GM18502 (cell line): ENCODE results near the gene ISM1.
A peak's percentile ranks its signal among the peaks of the same experiment; 100 is the strongest.
"Not testable (repeated sequence)": the region's sequence is repeated elsewhere in the genome, so short reads cannot be mapped to it uniquely, and the experiment has no call there.

ENCODE experiments used
- ATAC-seq: cut with Tn5 transposase; IDR thresholded peaks from one replicate; pipeline ENCODE4 v1.9.1; 2021; ENCODE audit warnings: mild to moderate bottlenecking; ENCODE audit not compliant: unreplicated experiment, poor library complexity

ISM1 gene

DNA sequence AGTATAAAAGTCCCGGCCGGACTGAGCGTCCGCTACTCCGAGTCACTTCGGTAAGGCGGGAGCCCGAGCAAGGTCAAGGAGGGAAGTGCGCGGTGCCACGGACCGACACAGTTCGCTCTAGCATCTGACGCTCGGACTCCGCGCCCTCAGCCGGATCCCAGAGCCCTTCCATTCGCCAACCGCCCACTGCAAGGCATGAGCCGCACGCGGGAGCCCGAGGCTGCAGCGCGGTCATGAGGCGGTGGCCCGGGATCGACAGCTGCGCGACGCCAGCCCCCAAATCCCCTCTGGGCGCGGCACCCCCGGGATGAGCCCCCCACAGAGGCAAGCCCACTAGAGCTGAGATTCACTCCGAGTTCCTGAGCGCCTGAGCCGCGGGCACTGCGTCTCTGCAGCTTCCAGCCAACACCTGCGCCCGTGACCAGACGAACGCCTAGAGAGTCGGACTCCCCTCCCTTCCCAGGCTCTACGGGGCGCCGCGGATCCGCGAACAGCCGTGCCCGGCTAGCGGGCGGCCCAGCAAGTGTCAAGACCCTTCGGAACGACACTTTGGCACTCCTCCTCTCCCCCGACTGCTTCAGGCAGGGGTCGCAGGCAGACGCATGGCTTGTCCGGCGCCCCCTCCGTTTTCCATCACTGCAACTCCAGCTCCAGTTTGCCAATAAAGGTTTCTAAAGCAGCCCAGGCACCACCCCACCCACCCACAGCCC, 725 bp upstream of the ISM1 start:
- no peak for ATAC-seq

DNA sequence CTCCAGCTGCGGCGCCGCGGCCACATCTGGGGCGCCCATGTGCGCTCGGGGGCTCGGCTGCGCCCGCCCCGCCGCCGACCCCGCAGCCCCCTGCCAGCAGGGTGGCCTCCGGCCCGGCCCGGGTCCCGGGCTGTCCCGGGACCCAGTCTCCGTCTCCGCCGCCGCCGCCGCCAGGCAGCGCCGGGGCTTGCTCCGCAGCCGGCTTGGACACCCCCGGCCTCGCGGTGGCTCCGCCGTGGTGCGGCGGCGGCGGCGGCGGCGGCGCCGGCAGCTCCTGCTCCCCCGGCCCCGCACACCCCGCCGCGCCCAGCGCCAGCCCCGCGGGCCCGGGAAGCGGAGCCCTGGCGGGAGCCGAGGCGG, 219 bp downstream of the ISM1 start:
- peak; percentile 46 for ATAC-seq

DNA sequence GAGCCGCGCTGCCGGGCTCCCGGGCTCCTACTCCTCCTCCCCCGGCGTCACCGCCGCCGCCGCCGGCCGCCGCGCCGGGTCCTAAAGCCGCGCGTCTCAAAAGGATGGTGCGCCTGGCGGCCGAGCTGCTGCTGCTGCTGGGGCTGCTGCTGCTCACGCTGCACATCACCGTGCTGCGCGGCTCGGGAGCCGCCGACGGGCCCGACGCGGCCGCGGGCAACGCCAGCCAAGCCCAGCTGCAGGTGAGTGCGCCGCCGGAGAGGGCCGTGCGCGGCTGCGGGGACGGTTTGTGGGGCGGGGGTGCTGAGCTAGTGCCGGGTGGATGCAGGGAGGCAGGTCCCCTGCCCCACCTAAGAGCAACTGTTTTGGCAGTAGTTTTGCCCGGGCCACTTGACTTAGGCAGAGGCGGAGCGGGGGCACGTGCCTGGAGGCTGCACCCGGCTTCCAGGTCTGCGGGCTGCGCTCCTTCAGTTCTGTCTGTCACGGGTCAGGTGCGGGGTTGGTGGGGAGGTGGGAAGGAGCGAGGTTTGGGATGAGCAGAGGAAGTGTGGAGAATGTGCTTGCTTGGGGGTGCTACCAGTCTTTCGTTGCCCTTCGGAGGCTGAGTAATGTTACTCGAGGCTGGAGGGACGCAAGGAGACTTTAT, 722 bp downstream of the ISM1 start:
- peak; percentile 89 for ATAC-seq

DNA sequence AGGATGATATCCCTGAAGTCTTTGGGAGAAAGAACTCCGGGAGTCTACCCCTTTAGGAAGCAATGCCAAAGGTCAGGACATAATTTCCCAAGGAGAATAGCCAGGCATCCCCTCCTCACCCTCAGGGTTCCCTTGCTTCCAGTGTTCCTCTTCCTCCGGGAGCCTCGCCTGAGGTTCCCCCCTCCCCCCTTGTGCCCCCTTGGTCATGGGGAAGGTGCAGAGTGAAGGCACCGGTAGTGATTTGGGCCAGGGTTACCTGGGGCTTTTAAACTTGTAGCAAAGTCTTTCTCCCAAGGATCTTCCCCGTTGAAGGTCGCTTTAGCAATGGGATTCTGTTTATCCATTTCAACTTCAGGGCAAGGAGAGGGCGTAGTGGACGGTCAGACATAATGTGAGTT, 1.2 kb downstream of the ISM1 start:
- no peak for ATAC-seq

DNA sequence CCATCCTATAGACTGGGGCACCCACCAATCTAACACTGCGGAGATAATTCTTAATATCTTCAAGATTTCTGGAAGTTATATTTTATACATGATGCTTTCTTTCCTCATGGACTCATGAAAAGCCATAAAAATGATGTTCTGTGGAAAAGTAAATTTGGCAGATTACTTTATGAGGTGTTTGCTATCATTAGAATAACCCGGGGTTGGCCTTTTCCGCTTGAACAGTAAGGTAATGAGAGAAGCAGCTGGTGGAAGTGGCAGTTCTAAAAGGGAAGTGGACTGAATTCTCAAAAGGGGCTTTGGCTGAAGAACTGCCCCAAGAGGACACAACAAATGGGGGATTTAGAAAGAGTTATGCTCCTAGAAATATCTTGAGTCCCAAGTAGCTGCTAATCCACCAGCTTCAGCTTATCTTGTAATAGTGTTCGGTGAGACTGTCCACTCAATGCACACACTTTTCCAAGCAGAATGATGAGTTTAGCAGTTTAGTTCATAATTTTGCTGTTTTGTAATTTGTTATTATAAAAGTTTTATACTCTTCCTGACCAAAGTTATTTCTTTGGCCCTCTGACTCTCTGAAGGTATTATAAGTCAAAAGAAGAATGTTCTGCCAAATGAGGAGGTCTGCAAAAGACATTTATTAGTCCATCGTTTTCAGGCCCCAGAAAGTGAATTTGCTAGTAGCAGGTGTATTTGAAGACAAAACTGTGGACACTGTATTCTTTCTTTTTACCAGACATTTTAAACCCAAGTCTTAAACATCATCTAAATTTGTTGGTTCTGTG, 2.9 kb downstream of the ISM1 start:
- ATAC-seq: no peak

DNA sequence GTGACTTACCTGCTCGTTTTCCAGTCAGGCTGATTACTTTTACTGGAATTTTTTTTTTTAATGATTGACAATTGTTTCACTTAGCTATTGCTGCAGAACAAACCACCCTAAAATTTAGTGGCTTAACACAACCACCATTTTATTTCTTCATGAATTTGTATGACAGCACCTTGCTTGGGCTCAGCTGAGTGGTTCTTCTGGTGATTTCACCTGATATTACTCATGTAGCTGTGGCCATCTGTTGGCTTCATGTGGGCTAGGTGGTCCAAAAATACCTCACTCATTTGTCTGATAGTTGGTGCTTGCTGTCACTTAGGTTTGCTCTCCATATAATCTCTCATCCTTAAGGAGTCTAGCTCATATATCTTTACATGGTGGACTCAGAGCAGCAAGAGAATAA, 5.3 kb downstream of the ISM1 start:
- ATAC-seq: no peak

DNA sequence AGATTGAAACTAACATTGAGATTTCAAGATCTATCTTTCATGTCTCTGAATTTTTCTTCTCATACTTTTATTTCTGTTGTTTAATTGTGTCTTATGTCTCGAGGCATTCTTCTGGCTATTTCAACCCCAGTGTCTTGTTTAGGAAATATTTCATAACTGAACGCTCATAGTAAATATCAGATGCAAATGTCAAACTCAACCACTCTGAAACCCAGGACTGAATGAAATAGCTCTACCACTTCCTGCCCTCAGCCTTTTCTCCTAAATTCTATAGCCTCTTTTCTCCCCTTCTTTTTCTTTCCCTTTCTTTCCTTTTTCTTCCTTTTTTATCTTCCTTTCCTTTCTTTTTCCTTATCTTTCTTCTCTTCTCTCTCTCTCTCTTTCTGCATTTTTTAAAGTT, 7.7 kb downstream of the ISM1 start:
- ATAC-seq: no peak

DNA sequence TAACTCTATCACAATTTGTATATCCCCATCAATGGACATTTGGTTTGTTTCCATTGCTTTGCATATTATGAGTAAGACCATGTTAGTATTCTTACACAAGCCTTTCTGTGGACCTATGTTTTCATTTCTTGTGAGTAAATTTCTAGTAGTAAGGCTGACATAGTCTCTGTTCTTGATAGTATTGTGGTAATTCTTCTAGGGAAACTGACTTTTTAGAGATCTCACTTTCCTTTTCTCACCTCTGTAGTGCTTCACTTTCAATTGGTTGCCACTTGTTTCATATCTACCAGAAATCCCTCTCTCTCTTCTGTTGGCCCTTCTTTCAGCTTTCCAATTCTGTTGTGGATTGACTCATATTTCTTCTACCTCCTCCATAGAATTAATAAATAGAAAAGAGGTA, 8.5 kb downstream of the ISM1 start:
- ATAC-seq: peak; percentile 77

DNA sequence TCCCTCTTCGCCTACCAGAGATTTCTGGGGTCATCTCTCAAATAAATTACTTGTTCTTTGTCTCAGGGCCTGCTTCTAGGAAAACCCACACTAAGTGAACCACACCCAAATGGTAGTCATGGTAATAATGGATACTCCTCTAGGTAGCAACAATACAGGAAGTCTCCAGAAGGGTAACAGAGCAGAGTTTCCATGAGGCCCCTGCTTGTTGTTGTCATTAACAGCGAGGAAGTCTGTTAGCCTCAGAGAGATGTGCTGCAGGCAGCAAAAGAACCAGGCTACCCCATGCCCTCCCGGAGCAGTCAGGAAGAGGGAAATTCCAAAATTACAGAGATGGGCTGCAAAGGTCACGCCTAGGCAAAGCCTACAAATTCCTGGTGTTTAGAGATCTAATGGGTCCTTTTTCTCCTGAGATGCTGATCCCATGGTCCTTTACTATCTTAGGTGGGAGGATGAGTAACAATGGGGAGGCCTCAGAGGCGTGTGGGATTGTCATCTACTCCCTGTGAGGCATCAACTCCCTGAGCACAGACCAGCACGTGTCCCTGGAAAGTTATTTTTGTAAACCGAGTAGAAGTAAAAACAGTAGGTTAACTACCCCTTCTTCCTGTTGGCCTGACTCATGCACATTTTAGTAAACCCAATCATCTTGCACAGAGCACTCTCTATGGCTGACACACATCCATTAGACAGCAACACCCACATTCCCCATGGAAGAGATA, 10.1 kb downstream of the ISM1 start:
- no peak for ATAC-seq

DNA sequence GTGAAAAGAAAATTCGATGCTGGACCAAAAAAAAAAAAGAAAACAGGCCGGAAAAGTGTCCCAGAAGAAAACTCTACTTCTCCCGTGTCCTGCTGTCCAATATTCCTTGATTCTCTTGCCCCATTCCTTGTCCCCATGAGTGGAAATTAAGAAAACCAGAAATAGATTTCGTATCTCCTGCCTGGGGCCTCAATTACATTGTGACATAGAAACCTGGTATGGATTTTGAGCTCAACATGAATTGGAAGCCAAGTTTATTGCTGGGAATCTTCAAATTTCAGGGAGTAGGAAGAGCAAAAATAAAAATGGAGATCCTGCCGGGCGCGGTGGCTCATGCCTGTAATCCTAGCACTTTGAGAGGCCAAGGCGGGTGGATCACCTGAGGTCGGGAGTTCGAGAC, 11.9 kb downstream of the ISM1 start:
- ATAC-seq: no peak

DNA sequence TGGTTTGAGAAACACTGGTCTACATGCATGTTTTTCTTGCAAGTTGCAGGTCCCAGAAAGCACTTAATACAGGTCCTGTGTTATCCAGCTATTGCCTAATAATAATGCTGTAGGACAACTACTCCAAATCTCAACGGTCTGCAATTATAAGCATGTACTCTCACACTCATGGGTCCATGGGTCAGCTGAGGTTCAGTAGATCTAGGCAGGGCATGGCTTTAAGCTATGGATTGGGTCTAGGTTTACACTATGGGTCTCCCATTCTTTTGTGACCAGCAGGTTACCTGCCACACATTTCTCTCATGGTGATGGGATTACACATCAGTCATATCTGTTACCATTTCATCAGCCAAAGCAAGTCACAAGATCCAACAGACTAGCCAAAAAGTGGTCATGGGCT, 13.9 kb downstream of the ISM1 start:
- ATAC-seq: no peak

DNA sequence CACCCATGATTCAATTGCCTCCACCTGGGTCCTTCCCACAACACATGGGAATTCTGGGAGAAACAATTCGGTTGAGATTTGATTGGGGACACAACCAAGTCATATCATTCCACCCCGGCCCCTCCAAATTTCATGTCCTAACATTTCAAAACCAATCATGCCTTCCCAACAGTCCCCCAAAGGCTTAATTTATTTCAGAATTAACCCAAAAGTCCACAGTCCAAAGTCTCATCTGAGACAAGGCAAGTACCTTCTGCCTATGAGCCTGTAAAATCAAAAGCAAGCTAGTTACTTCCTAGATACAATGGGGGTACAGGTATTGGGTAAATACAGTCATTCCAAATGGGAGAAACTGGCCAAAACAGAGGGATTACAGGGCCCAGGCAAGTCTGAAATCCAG, 15.3 kb downstream of the ISM1 start:
- ATAC-seq: not testable (repeated sequence)

DNA sequence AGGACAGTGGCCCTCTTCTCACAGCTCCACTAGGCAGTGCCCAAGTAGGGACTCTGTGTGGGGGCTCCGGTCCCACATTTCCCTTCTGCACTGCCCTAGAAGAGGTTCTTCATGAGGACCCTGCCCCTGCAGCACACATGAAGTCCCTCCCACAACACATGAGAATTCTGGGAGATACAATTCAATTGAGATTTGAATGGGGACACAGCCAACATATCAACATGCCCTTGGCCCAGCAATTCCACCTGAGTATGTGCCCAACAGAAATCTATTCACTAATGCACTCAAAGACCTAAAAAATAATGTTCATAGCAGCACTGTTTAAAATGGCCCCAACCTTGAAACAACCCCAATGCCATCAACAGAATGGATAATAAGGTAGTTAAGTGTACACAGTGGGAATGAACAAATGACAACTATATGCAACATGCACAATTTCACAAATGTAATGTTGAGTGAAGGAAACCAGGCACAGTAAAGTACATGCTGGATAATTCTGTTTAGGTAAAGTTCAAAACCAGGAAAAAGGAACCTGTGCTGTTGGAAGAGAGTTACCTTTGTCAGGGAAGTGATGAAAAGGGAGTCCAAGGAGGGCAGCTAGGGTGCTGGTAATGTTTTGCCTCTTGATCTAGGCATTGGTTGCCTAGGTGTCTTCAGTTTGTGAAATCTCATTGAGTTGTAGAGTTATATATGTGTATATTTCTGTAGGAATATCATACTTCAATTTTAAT, 16.1 kb downstream of the ISM1 start:
- no peak for ATAC-seq

DNA sequence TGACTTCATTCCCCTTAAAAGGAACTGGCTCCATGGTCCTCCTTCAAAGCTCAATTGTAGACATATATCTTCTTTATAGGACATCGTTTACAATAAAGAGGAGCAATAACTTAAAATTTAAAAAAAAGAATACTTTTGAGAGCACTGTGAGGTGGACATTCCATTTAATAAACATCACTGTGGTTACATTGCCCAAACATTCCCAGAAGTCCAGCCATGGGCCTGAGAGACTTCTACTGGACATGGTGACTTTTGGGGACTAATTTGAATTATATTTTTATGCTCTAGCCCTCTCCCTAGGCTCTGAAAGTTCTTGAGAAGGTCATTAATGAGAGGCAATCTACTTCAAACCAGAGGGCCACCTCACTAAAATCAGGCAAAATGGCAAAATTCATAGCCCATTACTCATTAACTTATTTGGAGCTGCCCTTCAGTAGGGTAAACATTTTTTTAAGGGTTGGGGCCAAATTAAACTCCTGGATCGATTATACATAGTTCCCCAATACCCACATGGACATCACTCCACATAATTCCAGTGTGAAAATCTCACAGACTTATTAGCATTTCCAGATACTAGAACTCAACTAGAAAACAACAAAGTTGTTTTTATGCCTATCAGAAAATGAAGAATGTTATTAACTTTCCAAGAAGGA, 17.1 kb downstream of the ISM1 start:
- ATAC-seq: no peak

DNA sequence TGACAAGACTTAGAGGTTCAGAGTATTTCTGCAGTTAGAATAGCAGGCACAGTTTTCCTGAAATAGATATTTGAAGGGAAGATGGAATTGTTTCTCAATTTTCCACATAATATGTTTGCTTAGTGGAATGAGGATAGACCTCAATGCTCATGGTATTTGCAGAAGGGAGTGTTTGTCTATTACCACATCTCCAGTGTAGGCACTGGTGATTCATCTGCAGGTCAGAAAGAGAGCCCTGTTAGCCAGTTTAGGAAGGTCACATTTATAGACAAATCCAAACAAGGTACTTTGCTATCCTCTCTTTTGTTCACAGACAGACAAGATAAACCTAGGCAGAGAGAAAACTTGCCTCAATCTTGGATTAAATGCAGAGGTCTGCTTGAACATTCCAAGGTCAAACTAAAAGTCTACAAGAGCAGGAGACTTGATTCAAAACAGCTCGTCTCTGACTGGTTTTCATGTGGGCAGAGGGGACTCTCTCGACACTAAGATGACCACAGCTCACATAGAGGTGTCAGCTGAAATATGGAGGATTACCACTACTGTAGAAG, 22.8 kb downstream of the ISM1 start:
- ATAC-seq: no peak

DNA sequence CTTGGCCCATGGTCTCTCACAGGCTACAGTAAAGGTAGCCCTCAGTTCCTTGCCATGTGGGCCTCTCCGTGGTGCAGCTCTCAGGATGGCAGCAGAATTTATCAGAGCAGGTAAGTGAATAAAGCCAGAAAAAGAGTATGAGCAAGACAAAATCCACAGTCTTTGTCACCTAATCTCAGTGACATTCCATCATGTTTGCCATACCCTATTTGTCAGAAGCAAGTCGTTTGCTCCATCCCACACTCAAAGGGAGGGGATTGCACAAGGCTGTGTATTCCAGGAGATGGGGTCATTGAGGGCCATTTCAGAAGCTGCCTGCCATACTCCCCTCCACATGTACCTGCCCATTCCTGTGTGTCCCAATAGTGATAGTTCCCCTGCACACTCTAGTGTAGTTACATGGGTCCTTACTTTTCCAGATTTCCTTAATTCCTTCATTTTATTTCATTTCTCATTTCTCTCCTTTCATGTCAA, 24.2 kb downstream of the ISM1 start:
- ATAC-seq: no peak

DNA sequence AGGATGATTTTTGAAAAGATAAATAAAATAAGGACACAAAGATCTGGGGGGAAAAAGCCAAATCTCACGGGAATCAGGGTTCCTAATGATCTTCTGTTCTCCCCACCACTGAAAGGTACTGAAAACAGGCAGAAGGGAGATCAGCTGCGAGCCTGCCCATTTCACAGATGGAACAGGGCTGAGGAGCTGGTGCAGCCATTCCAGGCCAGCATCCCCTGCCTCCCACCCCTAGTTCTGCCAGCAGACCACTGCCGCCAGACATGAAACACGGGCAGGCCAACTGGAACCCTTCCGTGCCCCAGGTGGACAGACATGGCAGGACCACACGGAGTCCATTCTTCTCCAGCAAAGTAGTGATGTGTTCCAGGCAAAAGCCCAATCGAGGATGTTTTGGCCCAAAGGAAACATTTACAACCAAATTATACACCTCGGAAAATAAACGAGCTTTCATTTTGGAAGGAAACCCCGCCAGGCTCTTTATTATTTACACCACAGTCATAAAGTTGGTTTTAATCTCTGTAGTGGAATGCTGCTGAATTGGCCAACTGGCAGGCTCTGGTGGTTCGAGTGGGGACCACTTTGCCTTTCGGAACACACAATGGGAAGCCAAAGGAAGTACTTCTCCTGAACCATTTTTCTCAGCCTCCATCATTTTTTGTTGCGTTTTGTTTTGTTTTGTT, 28.2 kb downstream of the ISM1 start:
- no peak for ATAC-seq

DNA sequence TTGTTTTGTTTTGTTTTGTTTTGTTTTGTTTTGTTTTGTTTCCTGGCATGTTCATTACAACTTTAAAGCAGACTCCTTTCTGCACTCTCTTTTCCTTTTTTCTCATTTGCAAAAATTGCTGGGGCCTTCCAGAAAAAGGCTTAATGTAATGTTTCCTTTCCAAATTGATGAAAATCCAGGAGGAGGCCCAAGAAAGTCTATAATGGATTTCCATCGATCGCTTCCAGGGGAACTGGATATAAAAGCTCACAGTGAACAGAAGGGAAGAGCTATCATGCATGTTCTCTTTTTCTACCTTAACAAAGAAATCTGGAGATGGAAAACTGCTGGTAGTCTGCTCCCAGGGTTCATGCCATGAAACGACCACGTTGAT, 28.7 kb downstream of the ISM1 start:
- no peak for ATAC-seq

DNA sequence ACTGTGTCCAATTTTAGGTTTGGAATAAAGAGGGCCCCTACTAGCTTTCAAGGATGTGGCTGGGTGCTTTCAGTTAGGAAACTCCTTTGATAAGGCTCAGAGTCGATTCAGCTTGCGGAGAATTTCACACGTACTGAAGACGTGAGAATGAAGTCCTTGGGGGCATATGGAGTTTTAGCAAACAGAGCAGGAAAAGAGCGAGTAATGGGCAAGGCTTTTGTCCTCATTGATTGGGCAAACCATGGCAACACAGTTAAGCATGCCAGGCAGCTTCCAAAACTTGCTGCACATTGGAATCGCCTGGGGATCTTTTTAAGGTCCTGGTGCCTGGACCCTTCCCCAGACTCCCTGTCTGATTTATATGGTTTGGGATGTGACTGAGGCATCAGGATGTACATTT, 29.2 kb downstream of the ISM1 start:
- ATAC-seq: no peak
